GM19043 (cell line): ENCODE results near the gene PRPF39.
"Not testable (repeated sequence)": the region's sequence is repeated elsewhere in the genome, so short reads cannot be mapped to it uniquely, and the experiment has no call there.

Experiments
- ATAC-seq: cut with Tn5 transposase; IDR thresholded peaks from one replicate; pipeline ENCODE4 v1.9.1; 2021; ENCODE audit warnings: low read depth; ENCODE audit not compliant: unreplicated experiment

Gene PRPF39

GRCh38 chr14:45083976-45084722 is at the start of gene PRPF39:
Gene PRPF39, plus strand, starts transcription at chr14:45084116. Its CDS starts 11,124 bp downstream, at chr14:45095240.
- ATAC-seq = peak; percentile 94

DNA sequence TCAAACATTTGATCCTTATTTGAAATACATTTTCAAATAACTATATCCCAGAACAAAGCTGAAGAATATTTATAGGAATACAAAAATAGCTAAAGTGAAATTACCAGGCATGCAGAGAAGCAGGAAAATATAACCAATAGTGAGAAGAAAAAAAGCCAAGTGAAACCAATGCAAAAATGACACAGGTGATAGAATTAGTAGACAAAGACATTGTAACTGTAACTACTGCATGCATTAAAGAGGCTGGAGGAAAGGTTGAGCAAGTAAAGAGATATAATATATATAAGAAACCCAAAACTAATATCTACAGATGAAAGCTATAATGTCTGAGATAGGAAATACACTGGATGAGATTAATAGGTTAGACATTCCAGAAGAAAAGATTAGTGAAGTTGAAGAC is 49.2 kb upstream of the PRPF39 start:
- no peak for ATAC-seq

DNA sequence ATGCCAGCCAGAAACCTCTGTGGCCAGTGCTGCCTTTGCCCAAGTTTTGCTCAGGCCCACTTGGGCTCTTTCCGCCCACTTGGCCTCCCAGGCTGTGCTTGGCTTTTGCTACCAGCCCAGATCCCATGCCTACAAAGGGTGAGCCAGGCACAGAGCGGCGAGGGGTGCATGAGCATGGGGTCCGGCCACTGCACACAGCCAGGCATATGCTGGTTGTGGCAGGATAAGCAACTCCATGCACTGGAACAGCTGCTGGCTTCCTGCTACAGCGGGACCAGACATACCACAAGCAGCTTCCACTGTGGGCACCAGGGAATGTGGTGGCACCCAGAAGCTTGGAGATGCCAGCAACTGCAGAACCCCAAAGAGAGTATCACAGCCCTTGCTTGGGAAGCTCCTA is 45.7 kb upstream of the PRPF39 start:
- no peak for ATAC-seq

GRCh38 chr14:45038865-45039264 is 45.1 kb upstream of the PRPF39 start:
- ATAC-seq = no peak

GRCh38 chr14:45039390-45039789 is 44.5 kb upstream of the PRPF39 start:
- ATAC-seq = no peak

DNA sequence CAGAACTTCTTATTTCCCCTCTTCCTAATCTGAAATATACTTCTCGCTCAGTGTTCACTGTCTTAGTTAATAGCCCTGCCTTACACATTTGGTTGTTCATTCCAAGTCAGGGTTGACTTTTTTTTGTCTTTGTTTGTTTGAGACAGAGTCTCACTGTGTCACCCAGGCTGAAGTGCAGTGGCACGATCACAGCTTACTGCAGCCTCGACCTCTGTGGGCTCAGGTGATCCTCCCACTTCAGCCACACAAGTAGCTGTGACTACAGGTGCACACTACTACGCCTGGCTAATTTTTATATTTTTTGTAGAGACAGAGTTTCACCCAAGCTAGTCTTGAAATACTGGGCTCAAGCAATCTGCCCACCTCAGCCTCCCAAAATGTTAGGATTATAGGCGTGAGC is 42.3 kb upstream of the PRPF39 start:
- ATAC-seq = no peak

GRCh38 chr14:45044638-45045037 is 39.3 kb upstream of the PRPF39 start:
- ATAC-seq = no peak

DNA sequence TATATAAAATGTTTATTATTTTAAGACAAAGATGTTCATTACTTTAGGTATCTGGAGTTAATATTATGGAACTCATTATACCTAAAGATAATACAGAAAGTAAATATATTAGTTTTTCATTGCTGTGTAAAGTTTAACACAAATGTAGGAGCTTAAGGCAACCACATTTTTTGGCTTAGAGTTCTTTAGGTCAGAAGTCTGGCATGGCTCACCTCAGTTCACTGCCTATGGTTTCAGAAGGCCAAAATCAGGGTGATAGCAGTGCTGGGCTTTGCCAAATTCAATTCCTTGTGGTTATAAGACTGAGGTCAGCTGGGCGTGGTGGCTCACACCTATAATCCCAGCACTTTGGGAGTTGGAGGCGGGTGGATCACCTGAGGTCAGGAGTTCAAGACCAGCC is 35.5 kb upstream of the PRPF39 start:
- no peak for ATAC-seq

DNA sequence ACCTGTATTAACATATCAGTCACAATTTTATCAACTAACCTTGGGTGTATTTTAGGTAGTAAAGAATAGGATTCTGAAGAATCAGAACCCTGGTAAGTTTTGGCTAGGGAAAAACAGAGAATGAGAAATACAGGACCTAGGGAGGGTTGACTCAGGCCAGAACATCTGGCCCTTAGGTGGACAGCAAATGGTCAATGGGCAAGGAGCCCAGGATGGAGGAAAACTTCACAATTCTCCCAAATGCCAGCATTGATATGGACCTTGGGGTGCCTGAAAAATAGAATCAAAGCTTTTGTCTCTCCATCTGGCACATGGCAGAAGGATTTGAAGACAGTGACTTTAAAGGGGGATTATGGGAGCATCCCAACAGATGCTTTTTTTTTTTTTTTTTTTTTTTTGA is 32.7 kb upstream of the PRPF39 start:
- no peak for ATAC-seq

DNA sequence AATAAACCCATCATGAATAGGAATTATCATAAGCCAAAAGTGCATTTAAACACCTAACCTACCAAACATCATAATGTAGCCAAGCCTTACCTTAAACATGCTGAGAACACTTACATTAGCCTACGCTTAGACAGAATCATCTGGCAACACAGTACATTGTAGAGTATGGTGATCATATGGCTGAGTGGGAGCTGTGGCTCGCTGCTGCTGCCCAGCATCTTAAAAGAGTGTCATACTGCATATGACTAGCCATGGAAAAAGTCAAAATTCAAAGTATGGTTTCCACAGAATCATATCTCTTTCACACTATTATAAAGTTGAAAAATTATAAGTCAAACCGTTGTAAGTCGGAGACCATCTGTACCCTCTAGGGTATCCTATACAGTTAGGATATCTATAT is 32.0 kb upstream of the PRPF39 start:
- ATAC-seq = no peak

- ATAC-seq = no peak
Observed at GRCh38 chr14:45057349-45057748, 26.6 kb upstream of the PRPF39 start.

GRCh38 chr14:45057881-45058364 is 26.0 kb upstream of the PRPF39 start:
- no peak for ATAC-seq

DNA sequence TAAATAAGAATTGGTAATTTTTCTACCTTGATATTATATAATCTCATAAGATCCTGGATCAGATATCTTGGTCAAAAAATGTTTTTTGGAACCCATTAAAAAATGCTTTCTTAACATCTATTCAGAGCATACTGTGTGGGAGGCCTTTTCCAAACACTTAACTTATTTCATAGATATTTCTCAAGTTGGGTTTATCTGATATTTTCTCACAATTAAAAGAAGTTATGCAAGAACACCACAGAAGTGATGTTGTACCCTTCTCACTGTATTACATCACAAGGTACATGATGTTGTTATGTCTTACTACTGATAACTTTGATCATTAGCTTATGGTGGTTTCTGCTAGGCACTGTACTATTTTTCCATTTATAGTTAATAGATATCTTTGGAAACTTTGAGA is 23.4 kb upstream of the PRPF39 start:
- ATAC-seq = no peak

GRCh38 chr14:45065540-45065939 is 18.4 kb upstream of the PRPF39 start:
- ATAC-seq = no peak

- ATAC-seq = no peak
Observed at GRCh38 chr14:45065956-45066355, 18.0 kb upstream of the PRPF39 start.

- ATAC-seq = no peak
Observed at GRCh38 chr14:45066667-45067066, 17.2 kb upstream of the PRPF39 start.

DNA sequence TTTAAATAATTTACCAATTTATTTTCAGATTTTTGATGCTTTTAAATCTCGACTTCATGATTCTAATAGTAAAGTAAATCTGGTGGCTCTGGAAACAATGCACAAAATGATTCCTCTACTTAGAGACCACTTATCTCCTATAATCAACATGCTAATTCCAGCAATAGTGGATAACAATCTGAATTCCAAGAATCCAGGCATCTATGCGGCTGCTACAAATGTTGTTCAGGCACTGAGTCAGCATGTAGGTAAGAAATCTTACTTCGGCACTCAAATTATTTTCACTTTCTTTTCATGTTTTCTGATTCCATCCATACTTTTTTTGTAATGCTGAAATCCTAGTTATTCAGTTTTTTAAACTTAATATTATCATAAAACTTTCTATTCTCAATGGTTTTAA is 15.5 kb upstream of the PRPF39 start:
- ATAC-seq = no peak

- no peak for ATAC-seq
Observed at GRCh38 chr14:45070215-45070614, 13.7 kb upstream of the PRPF39 start.

- ATAC-seq = no peak
Observed at GRCh38 chr14:45072126-45072525, 11.8 kb upstream of the PRPF39 start.

DNA sequence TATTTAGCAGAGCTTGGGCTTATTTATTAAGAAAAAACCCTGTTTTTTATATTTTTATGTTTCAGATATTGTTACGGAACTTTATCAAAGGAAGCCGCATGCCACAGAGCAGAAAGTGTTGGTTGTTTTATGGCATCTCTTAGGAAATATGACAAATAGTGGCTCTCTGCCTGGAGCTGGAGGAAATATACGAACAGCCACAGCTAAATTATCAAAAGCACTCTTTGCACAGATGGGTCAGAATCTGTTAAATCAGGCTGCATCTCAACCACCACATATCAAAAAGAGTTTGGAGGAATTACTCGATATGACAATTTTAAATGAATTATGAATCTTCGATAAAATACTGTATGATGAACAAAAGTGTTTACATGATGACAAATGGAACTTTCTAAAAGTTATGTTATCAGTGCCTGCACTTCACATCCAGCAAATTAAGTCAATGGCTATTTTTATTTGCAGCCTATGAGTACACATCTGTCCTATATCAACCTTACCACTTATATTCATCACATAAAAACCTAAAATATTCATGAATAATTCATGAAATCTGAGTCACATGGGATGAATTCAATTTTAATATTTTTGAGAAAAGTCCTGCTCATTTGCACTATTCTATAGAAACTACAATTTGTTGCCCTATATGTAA is 10.6 kb upstream of the PRPF39 start:
- ATAC-seq = no peak

DNA sequence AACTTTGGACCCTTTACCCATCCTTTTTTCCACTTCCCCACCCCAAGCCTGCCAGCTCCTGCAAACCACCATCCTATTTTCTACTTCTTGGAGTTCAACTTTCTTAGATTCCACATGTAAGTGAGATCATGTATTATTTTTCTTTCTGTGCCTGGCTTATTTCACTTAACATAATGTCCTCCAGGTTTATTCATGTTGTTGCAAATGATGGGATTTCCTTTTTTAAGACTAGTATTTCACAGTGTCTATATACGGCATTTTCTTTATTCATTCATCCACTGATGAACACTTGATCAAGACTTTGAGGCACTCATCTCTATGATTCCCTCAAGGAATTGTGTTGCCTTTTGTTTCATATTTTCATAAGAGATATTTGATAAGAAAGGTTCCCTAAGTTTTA is 5.6 kb upstream of the PRPF39 start:
- ATAC-seq = no peak

GRCh38 chr14:45080416-45080968 is 3.4 kb upstream of the PRPF39 start:
- ATAC-seq = not testable (repeated sequence)
